SK-N-SH treated with all-trans-retinoic acid at 6 μM for 48 hours (cell line): ENCODE measurements around the gene RIN3.

Experiments used
- BACH2 ChIP-seq: fragments of 250-450 bp; sonication (Bioruptor Pico); IDR thresholded peaks from 2 replicates; pipeline ENCODE4 v1.9.0; 2021; ENCODE audit warnings: mild to moderate bottlenecking, borderline replicate concordance
- TOX ChIP-seq: fragments of 250-450 bp; sonication (Bioruptor Pico); IDR thresholded peaks from 2 replicates; pipeline ENCODE4 v1.8.0; 2021; ENCODE audit warnings: mild to moderate bottlenecking, moderate library complexity, borderline replicate concordance
- ZFP30 ChIP-seq: fragments of 450-650 bp; formaldehyde crosslinking; IDR thresholded peaks from 2 replicates; pipeline ENCODE4 v1.5.0; 2022; ENCODE audit warnings: mild to moderate bottlenecking, moderate library complexity
- ZNF565 ChIP-seq: fragments of 450-650 bp; formaldehyde crosslinking; conservative IDR thresholded peaks from 2 replicates; pipeline ENCODE4 v1.5.0; 2020; ENCODE audit warnings: low read depth, mild to moderate bottlenecking, moderate library complexity
- TF ChIP-seq, protein P1 (sequence below): fragments of 250-450 bp; sonication (Bioruptor Pico); IDR thresholded peaks from 2 replicates; pipeline ENCODE4 v1.8.0; 2020; ENCODE audit warnings: mild to moderate bottlenecking, moderate library complexity, borderline replicate concordance
- TF ChIP-seq, protein P2 (sequence below): fragments of 250-450 bp; sonication (Bioruptor Pico); IDR thresholded peaks from 2 replicates; pipeline ENCODE4 v1.5.0; 2020; ENCODE audit warnings: mild to moderate bottlenecking, moderate library complexity

DNA sequence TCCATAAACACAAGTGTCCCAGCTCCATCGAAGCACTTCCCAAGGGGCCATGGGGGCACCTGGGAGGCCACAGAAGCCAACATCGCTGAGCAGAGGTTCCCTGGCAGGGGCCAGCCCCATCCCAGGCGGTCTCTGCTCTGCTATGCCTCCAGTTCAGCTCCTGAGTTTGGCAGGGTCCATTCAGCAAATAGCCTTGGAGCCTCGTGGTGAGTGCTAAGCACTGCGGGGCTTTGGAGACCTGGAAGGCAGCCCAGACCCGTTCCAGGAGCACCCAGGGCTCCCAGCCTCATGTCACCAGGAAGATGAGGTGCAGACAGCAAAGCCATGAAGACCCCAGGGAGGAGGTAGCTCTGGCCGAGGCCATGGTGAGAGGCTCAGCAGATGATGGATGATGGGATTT, 125.3 kb downstream of the RIN3 start:
- TF ChIP-seq ZFP30 (no peak), TOX (CRISPR knock-in tag) (no peak), BACH2 (CRISPR knock-in tag) (no peak), ZNF565 (no peak)
- TF ChIP-seq, protein P1, sequence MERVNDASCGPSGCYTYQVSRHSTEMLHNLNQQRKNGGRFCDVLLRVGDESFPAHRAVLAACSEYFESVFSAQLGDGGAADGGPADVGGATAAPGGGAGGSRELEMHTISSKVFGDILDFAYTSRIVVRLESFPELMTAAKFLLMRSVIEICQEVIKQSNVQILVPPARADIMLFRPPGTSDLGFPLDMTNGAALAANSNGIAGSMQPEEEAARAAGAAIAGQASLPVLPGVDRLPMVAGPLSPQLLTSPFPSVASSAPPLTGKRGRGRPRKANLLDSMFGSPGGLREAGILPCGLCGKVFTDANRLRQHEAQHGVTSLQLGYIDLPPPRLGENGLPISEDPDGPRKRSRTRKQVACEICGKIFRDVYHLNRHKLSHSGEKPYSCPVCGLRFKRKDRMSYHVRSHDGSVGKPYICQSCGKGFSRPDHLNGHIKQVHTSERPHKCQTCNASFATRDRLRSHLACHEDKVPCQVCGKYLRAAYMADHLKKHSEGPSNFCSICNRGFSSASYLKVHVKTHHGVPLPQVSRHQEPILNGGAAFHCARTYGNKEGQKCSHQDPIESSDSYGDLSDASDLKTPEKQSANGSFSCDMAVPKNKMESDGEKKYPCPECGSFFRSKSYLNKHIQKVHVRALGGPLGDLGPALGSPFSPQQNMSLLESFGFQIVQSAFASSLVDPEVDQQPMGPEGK (CRISPR knock-in tag) = no peak
- TF ChIP-seq, protein P2, sequence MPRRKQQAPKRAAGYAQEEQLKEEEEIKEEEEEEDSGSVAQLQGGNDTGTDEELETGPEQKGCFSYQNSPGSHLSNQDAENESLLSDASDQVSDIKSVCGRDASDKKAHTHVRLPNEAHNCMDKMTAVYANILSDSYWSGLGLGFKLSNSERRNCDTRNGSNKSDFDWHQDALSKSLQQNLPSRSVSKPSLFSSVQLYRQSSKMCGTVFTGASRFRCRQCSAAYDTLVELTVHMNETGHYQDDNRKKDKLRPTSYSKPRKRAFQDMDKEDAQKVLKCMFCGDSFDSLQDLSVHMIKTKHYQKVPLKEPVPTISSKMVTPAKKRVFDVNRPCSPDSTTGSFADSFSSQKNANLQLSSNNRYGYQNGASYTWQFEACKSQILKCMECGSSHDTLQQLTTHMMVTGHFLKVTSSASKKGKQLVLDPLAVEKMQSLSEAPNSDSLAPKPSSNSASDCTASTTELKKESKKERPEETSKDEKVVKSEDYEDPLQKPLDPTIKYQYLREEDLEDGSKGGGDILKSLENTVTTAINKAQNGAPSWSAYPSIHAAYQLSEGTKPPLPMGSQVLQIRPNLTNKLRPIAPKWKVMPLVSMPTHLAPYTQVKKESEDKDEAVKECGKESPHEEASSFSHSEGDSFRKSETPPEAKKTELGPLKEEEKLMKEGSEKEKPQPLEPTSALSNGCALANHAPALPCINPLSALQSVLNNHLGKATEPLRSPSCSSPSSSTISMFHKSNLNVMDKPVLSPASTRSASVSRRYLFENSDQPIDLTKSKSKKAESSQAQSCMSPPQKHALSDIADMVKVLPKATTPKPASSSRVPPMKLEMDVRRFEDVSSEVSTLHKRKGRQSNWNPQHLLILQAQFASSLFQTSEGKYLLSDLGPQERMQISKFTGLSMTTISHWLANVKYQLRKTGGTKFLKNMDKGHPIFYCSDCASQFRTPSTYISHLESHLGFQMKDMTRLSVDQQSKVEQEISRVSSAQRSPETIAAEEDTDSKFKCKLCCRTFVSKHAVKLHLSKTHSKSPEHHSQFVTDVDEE = no peak
